Measurements from ENCODE around the gene BEAN1.
A peak's percentile ranks its signal among the peaks of the same experiment; 100 is the strongest.

Gene BEAN1

DNA sequence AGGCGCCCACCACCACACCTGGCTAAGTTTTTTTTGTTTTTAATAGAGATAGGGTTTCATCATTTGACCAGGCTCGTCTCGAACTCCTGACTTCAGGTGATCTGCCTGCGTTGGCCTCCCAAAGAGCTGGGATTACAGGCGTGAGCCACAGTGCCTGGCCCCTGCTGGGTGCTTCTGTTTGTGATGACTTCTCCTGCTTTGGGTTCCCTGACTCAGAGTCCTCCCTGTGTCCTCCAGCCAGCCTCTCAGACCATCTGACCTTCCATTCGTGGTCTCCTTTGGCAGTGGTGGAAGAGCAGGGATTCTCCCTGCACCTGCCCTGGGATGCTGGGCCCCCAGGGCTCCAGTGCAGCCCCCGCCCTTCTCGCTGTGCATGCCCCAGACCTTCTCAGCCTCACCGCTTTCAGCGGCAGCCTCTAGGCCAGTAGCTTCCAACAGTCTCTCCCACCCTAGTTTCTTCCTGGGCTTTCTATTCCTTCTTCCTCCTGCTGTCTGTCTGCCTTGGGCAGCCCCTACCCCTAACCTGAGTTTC is 13.2 kb downstream of the BEAN1 start:
- DNase-seq (ENCODE audit: low read depth, low spot score) = no peak
- in situ Hi-C loops (cut with HindIII; ENCODE audit: low sequenced_read_pairs) = no loop called here
- TF ChIP-seq, protein P1, sequence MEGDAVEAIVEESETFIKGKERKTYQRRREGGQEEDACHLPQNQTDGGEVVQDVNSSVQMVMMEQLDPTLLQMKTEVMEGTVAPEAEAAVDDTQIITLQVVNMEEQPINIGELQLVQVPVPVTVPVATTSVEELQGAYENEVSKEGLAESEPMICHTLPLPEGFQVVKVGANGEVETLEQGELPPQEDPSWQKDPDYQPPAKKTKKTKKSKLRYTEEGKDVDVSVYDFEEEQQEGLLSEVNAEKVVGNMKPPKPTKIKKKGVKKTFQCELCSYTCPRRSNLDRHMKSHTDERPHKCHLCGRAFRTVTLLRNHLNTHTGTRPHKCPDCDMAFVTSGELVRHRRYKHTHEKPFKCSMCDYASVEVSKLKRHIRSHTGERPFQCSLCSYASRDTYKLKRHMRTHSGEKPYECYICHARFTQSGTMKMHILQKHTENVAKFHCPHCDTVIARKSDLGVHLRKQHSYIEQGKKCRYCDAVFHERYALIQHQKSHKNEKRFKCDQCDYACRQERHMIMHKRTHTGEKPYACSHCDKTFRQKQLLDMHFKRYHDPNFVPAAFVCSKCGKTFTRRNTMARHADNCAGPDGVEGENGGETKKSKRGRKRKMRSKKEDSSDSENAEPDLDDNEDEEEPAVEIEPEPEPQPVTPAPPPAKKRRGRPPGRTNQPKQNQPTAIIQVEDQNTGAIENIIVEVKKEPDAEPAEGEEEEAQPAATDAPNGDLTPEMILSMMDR (IDR thresholded peaks at IDR 0.05; ENCODE audit: low read depth, low read length) = no peak

DNA sequence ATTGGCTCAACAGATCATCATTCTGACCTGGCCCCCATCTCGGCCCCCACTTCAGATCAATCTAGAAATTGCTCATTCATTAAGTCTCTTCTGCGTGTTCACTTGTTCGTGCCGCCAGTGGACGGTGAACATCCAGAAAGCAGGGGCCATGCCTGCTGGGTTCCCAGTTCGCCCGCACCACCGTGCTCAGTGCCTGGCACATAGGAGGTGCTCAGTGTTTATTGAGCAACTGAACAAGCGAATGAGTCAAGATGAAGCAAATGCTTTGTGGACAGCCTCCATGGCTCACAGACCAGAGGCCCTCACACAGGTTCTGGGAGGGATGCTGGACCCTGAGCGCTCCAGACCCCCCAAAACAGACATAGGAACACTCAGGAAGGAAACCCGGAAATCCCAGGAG is 13.9 kb downstream of the BEAN1 start:
- TF ChIP-seq, protein P1 (IDR thresholded peaks at IDR 0.05; ENCODE audit: low read depth, low read length) = no peak
- no peak overlapping the region for H3K4me3 ChIP-seq (ENCODE audit: low read depth, low read length)
- no peak for DNase-seq (ENCODE audit: low read depth, low spot score)
- in situ Hi-C loops (cut with HindIII; ENCODE audit: low sequenced_read_pairs) = no loop called here

More for the DNA sequence above, 13.2 kb downstream of the BEAN1 start:
- H3K4me3 ChIP-seq (ENCODE audit: low read depth, low read length) = no peak overlapping the region

DNA sequence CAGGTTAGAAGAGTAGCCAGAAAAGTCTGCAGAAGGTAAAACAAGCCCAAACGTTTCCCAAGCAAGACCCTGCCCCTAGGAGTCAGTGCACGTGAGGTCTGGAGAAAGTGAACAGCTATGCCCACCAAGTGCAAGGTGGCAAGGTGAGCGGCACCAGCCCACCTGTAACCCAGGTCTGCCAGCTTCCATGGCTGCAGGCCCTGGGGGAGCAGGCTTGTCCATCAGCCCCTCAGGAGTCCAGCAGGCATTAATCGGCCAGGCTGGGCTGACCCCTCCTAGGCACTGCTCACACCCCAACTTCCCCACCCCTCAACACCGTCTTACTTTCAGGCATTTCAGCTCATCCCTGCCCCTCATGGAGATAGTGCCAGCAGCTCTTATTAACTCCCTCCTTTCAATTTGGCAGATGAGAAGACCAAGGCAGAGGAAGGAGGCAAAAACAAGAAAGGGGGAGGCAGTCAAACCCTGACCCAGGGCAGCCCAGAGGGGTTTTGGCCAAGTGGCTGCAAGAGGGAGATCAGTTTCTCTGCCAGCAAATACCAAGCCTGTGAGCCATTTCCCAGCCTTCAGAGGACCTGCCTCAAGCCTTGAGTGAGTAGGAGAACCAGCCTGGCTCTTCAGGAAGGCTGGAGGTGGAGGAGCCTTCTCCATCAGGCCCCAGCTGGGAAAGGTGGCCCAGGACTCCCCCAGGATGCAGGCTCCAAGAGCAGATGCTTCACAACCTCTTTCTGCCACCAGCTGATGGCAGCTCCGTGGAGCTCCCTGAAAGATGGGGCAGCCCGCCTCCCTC is 14.7 kb downstream of the BEAN1 start:
- in situ Hi-C loops (cut with HindIII; ENCODE audit: low sequenced_read_pairs) = no loop called here
- peak; percentile 38 for DNase-seq (ENCODE audit: low read depth, low spot score)
- no peak overlapping the region for H3K4me3 ChIP-seq (ENCODE audit: low read depth, low read length)
- TF ChIP-seq, protein P1 (IDR thresholded peaks at IDR 0.05; ENCODE audit: low read depth, low read length) = no peak

DNA sequence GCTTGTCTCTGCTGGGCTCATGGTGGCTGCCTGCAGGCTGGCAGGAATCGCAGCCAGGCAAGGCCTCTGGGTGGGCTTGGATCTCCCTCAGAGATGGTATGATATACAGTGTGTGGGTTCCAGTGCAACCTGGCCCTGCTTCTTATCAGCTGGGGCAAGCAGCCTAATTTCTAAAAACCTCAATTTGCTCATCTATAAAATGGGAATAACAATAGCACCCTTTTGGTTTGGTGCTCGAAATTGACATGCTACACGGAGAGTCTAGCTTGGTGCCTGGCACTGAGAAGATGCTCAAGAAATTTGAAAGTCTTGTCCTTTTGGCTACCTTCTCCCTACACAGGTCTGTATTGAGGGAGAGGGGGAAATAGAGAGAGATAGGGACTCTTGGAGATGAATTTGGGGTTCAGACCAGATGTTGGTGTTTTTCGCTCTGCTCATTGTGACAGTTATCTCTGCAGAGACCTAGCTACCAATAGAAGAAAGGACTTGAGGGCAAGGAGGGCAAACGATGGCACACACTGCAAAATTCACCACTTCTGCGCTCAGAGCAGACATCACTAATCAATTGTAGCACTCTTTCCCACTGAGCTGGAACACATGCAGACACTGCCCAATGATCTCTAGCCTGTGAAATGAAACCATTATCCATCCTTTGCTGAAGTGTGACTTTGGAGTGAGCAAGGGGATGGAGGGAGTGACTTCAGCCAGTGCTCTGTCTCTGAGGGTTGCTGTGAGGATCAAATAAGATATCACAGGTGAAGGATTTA is 15.6 kb downstream of the BEAN1 start:
- in situ Hi-C loops (cut with HindIII; ENCODE audit: low sequenced_read_pairs) = no loop called here
- H3K4me3 ChIP-seq (ENCODE audit: low read depth, low read length) = no peak overlapping the region
- DNase-seq (ENCODE audit: low read depth, low spot score) = no peak
- TF ChIP-seq, protein P1 (IDR thresholded peaks at IDR 0.05; ENCODE audit: low read depth, low read length) = no peak

DNA sequence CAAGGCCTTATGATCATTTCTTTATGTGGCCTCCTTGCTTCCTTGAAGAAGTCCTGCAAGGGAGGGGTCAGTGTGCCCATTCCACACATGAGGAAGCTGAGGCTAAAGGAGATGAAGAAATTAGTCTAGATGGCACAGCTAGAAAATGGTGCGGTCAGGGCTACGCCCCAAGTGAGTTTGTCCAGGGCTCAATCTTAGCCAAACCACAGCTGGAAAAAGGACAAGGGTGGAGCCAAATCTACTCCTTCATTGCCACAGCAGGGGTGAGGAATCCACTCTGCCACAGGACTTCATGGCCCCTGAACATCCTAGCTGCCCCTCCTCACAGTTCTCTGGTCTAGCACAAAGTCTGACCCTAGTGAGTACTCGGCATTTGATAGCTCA is 16.2 kb downstream of the BEAN1 start:
- DNase-seq (ENCODE audit: low read depth, low spot score) = no peak
- no peak overlapping the region for H3K4me3 ChIP-seq (ENCODE audit: low read depth, low read length)
- in situ Hi-C loops (cut with HindIII; ENCODE audit: low sequenced_read_pairs) = no loop called here
- TF ChIP-seq, protein P1 (IDR thresholded peaks at IDR 0.05; ENCODE audit: low read depth, low read length) = no peak

DNA sequence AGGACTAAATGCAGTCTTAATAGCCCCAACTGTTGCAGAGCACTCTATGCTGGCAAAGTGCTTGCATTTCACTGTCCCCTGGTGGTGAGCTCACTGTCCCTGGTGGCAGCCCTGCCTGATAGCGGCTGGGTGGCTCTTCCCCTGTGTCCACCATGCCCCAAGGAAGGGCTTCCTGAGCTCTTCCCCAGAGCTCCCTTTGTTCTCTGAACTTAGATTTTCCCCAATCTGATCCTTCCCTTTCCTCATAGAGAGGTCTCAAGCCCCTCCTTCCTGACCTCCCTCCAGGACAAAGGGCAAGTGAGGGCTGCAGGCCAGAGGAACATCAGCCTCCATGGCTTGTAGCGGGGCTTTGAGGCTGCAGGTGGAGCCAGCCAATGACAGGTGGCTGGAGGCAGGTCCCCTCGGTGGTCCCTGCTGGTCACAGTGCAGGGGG is 17.0 kb downstream of the BEAN1 start:
- no peak overlapping the region for H3K4me3 ChIP-seq (ENCODE audit: low read depth, low read length)
- TF ChIP-seq, protein P1 (IDR thresholded peaks at IDR 0.05; ENCODE audit: low read depth, low read length) = no peak
- DNase-seq (ENCODE audit: low read depth, low spot score) = no peak
- in situ Hi-C loops (cut with HindIII; ENCODE audit: low sequenced_read_pairs) = no loop called here
